Omental fat pad (tissue), 4 donors: ENCODE measurements around the gene ZNF420. TPM values are rescaled to one million over a fixed set of nuclear protein-coding genes. Genes with fewer than 3 reads are reported as not detected.
"Not testable (repeated sequence)": the region's sequence is repeated elsewhere in the genome, so short reads cannot be mapped to it uniquely, and the experiment has no call there.

Source experiments
- ATAC-seq: fragments of 150-250 bp; one replicate; pipeline ENCODE4 v1.9.1; 2016; ENCODE audit warnings: mild to moderate bottlenecking, moderate library complexity; ENCODE audit not compliant: low FRiP score
- DNase-seq: peaks from one replicate; pipeline ENCODE4 v3.0.0-alpha.2; 2019; ENCODE audit warnings: low spot score
- CTCF ChIP-seq, 3 donors: fragments of 450-650 bp; IDR thresholded peaks; one replicate each; pipeline ENCODE4 v1.5.1; 2016 to 2017; ENCODE audit warnings: antibody characterized with exemption in 3 of 3, mild to moderate bottlenecking in 3 of 3, moderate library complexity in 2 of 3
- total RNA-seq, 4 donors: library from RNA; depleted of rRNA; stranded (reverse); fragments of >200 nt; gene quantifications; one replicate each; pipeline ENCODE4 v1.1.0, GENCODE V29; 2016

The ZNF420 gene
- total RNA-seq, 4 donors from 2014 or later: 8.0 to 9.2 (median 8.8) TPM

GRCh38 chr19:37074819-37075362, 3.3 kb upstream of the ZNF420 start:
- no peak for TF ChIP-seq CTCF (IDR thresholded peaks at IDR 0.05)

GRCh38 chr19:37076524-37076923, 1.7 kb upstream of the ZNF420 start:
- not testable (repeated sequence) for DNase-seq, ATAC-seq

More at GRCh38 chr19:37074819-37075362, 3.3 kb upstream of the ZNF420 start:
- ATAC-seq: no peak
- no peak for DNase-seq

- DNase-seq (no peak), ATAC-seq (no peak)
- TF ChIP-seq CTCF (IDR thresholded peaks at IDR 0.05): no peak
These were observed 716 bp upstream of the ZNF420 start for GRCh38 chr19:37077501-37077933.

- DNase-seq (no peak), ATAC-seq (no peak)
- TF ChIP-seq CTCF (IDR thresholded peaks at IDR 0.05): no peak
These were observed 442 bp downstream of the ZNF420 start for GRCh38 chr19:37078717-37079032.

- TF ChIP-seq CTCF (IDR thresholded peaks at IDR 0.05): no peak
- no peak for DNase-seq
- no peak for ATAC-seq
These were observed 1.0 kb downstream of the ZNF420 start for GRCh38 chr19:37079238-37079637.

- ATAC-seq: no peak
- no peak for DNase-seq
- no peak for TF ChIP-seq CTCF (IDR thresholded peaks at IDR 0.05)
These were observed 4.1 kb downstream of the ZNF420 start for GRCh38 chr19:37082307-37082706.

- TF ChIP-seq CTCF (IDR thresholded peaks at IDR 0.05): no peak
- DNase-seq: no peak
- ATAC-seq: no peak
These were observed 8.9 kb downstream of the ZNF420 start for GRCh38 chr19:37087110-37087509.

- ATAC-seq (no peak), DNase-seq (no peak)
- TF ChIP-seq CTCF (IDR thresholded peaks at IDR 0.05): no peak
These were observed 17.6 kb downstream of the ZNF420 start for GRCh38 chr19:37095859-37096258.
